Thyroid gland (tissue), 4 donors: ENCODE data around the gene DLG2. TPM values are rescaled to one million over a fixed set of nuclear protein-coding genes. Genes with fewer than 3 reads are reported as not detected.

Source experiments
- DNase-seq, 2 donors: peaks; one replicate each; pipeline ENCODE4 v3.0.0-alpha.2; 2019
- H3K27ac ChIP-seq, 3 donors: fragments of 200-600 bp; sonication (generic); 1 replicate in 2 of 3; 2 replicates in 1 of 3; pipeline ENCODE4 v1.5.1; 2016 to 2019; ENCODE audit warnings: mild to moderate bottlenecking in 1 of 3, moderate library complexity in 1 of 3
- H3K27me3 ChIP-seq: fragments of 200-600 bp; sonication (generic); one replicate; pipeline ENCODE4 v1.5.1; 2019
- H3K36me3 ChIP-seq, 2 donors: fragments of 200-600 bp; sonication (generic); one replicate each; pipeline ENCODE4 v1.5.1; 2016 to 2019
- H3K4me1 ChIP-seq, 2 donors: fragments of 200-600 bp; sonication (generic); one replicate each; pipeline ENCODE4 v1.5.1; 2017 to 2019
- H3K4me3 ChIP-seq, 3 donors: fragments of 200-600 bp; sonication (generic); replicated peaks in 1 of 3; 1 replicate in 2 of 3; 2 replicates in 1 of 3; pipeline ENCODE4 v1.5.1; 2016; ENCODE audit warnings: mild to moderate bottlenecking in 1 of 3
- H3K9me3 ChIP-seq: fragments of 200-600 bp; sonication (generic); one replicate; pipeline ENCODE4 v1.5.1; 2017
- POLR2A ChIP-seq, 2 donors: fragments of 450-650 bp; IDR thresholded peaks; one replicate each; pipeline ENCODE4 v1.6.1; 2017; ENCODE audit warnings: antibody characterized with exemption in 2 of 2, mild to moderate bottlenecking in 2 of 2, moderate library complexity in 1 of 2
- WGBS, 2 donors: methylation state at CpG; one replicate each; pipeline ENCODE4 v1.1.5; 2017; 5-methylcytosine and 5-hydroxymethylcytosine counted together
- intact Hi-C: fragments of 100-400 bp; cut with DNase I; formaldehyde crosslinking; loops from one replicate; pipeline ENCODE4 v1.15.1; 2023
- total RNA-seq, 4 donors: library from RNA; depleted of rRNA; stranded (reverse); fragments of >200 nt; gene quantifications; one replicate each; pipeline ENCODE4 v1.2.3, GENCODE V29; 2016
- TF ChIP-seq, protein P1 (sequence below), 6 experiments: fragments of 200-600 bp in 3 of 6; fragments of 450-650 bp in 3 of 6; sonication (generic) in 3 of 6; IDR thresholded peaks; one replicate each; pipeline ENCODE4 v1.5.1; 2016 to 2019; ENCODE audit warnings: antibody characterized with exemption in 6 of 6, mild to moderate bottlenecking in 2 of 6, inconsistent platforms in 1 of 6, moderate library complexity in 1 of 6

The DLG2 gene
- total RNA-seq, 4 donors from 2014 or later = 29.4 to 79.4 (median 42.4) TPM

GRCh38 chr11:84398017-84398626 lies 1229.0 kb downstream of the DLG2 start:
- H3K9me3 ChIP-seq = no peaks in the 10 kb centered on the region
- intact Hi-C loops = loop anchor here (10.0 kb wide), 1 partner anchor 127 kb away; no protein-coding TSS in a partner anchor
- no peaks in the 10 kb centered on the region for H3K4me1 ChIP-seq
- H3K27me3 ChIP-seq = no peaks in the 10 kb centered on the region
- peak; percentile 16 to 40 for DNase-seq
- H3K36me3 ChIP-seq = no peaks in the 10 kb centered on the region
- TF ChIP-seq POLR2A (IDR thresholded peaks at IDR 0.05) = no peak
- TF ChIP-seq, protein P1, sequence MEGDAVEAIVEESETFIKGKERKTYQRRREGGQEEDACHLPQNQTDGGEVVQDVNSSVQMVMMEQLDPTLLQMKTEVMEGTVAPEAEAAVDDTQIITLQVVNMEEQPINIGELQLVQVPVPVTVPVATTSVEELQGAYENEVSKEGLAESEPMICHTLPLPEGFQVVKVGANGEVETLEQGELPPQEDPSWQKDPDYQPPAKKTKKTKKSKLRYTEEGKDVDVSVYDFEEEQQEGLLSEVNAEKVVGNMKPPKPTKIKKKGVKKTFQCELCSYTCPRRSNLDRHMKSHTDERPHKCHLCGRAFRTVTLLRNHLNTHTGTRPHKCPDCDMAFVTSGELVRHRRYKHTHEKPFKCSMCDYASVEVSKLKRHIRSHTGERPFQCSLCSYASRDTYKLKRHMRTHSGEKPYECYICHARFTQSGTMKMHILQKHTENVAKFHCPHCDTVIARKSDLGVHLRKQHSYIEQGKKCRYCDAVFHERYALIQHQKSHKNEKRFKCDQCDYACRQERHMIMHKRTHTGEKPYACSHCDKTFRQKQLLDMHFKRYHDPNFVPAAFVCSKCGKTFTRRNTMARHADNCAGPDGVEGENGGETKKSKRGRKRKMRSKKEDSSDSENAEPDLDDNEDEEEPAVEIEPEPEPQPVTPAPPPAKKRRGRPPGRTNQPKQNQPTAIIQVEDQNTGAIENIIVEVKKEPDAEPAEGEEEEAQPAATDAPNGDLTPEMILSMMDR (IDR thresholded peaks at IDR 0.05) = peak in 4 of 6 experiments; percentile 22 to 71 (median 56)
- H3K27ac ChIP-seq = no peak overlapping the region
- WGBS, 2 donors = 73 to 78% methylated on average over 3 of the region's 3 CpGs
- no peak overlapping the region for H3K4me3 ChIP-seq

- no peaks in the 10 kb centered on the region for H3K36me3 ChIP-seq
- WGBS, 2 donors = 91 to 92% methylated on average over 3 of the region's 3 CpGs
- no peak for TF ChIP-seq POLR2A (IDR thresholded peaks at IDR 0.05)
- TF ChIP-seq, protein P1 (IDR thresholded peaks at IDR 0.05) = no peak
- no peaks in the 10 kb centered on the region for H3K4me1 ChIP-seq
- DNase-seq = no peak
- H3K9me3 ChIP-seq = no peaks in the 10 kb centered on the region
- no peaks in the 10 kb centered on the region for H3K27me3 ChIP-seq
- H3K4me3 ChIP-seq = no peak overlapping the region
- intact Hi-C loops = loop anchor here (10.0 kb wide), 1 partner anchor 128 kb away; no protein-coding TSS in a partner anchor
- H3K27ac ChIP-seq = no peak overlapping the region
Observed at GRCh38 chr11:84396521-84396920, 1230.6 kb downstream of the DLG2 start.

DNA sequence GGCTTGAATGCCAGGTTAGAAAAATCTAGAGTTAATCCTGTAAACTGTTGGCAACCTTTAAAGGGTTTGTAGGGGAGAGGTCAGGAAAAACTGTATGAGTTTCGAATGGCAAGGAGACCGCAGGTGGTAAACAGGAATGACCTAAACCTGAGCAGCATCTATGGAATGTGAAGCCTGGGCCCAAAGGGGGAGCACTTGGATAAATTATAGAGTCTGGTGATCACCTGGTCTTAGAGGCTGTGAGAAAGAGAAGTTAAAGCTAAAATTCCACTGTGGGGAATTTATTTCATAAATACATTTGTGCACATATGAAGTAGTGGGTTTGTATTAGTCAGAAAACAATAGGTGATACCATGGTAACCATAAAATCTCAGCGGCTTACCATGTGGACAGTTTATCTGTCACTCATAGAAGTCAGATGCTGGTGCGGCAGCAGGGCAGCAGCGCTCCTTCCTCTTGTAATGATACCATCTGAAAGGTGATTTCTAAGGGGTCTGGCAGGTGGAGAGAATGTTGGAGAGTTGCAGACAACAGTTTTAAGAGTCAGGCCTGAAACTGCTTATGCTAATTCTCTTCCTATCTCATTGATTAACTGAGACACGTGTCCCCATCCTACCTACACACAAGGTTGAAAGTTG lies 1236.6 kb downstream of the DLG2 start:
- DNase-seq = no peak
- no peak overlapping the region for H3K27ac ChIP-seq
- 88 to 89% methylated on average over 6 of the region's 6 CpGs for WGBS, 2 donors
- no peaks in the 10 kb centered on the region for H3K9me3 ChIP-seq
- intact Hi-C loops = loop anchor here (10.0 kb wide), 1 partner anchor 134 kb away; no protein-coding TSS in a partner anchor
- no peak overlapping the region for H3K4me3 ChIP-seq
- no peaks in the 10 kb centered on the region for H3K27me3 ChIP-seq
- H3K36me3 ChIP-seq = no peaks in the 10 kb centered on the region
- TF ChIP-seq, protein P1 (IDR thresholded peaks at IDR 0.05) = no peak
- TF ChIP-seq POLR2A (IDR thresholded peaks at IDR 0.05) = no peak
- no peaks in the 10 kb centered on the region for H3K4me1 ChIP-seq

DNA sequence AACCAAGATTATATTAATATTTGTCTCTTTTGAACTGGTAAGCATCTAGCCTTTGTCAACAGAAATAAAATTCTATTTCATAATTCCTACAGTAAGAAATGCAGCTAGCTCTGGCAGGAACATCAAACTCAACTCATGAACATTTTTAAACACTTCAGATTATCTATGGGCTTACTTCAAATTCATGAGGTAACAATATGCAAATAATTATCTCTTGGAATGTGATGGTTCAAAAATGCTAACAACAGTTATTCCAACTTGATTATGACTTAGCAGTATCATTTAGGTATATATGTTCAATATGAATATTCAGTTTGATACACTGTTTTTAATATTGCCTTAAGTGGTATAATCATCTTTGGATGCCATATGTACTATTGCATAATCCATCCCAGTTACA lies 1237.4 kb downstream of the DLG2 start:
- no peak for TF ChIP-seq POLR2A (IDR thresholded peaks at IDR 0.05)
- TF ChIP-seq, protein P1 (IDR thresholded peaks at IDR 0.05) = no peak
- intact Hi-C loops = loop anchor here (10.0 kb wide), 1 partner anchor 135 kb away; no protein-coding TSS in a partner anchor
- no peak overlapping the region for H3K4me3 ChIP-seq
- H3K27ac ChIP-seq = no peak overlapping the region
- DNase-seq = no peak
- H3K4me1 ChIP-seq = no peaks in the 10 kb centered on the region
- H3K9me3 ChIP-seq = no peaks in the 10 kb centered on the region
- no peaks in the 10 kb centered on the region for H3K36me3 ChIP-seq
- no peaks in the 10 kb centered on the region for H3K27me3 ChIP-seq

DNA sequence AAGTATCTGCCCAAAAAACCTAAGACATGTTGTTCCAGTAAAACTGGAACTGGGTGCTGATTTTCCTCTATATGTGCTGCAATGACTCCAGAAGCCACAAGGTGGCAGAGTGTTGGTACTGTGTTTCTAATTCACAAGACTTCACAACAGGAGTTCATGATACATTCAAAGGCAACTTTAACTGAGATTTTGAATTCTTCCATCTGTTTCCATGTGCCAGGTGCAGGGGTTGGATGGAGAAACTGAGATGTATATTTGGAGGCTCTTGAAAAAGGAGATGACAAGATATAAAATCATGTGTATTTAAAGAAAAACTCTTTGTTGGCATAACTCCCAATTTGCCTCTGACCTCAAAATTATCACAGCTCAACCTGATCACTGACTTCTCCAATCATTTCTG lies 1242.4 kb downstream of the DLG2 start:
- Histone ChIP-seq H3K27me3 (no peaks in the 10 kb centered on the region), H3K9me3 (no peaks in the 10 kb centered on the region), H3K27ac (no peak overlapping the region), H3K36me3 (no peaks in the 10 kb centered on the region), H3K4me3 (no peak overlapping the region), H3K4me1 (no peaks in the 10 kb centered on the region)
- TF ChIP-seq, protein P1 (IDR thresholded peaks at IDR 0.05) = peak; percentile 31 to 82 (median 66)
- no peak for TF ChIP-seq POLR2A (IDR thresholded peaks at IDR 0.05)
- DNase-seq = peak; percentile 57 to 62
- intact Hi-C loops = no loop called here
